Gastrocnemius medialis (tissue), 4 donors: ENCODE data around the gene USP6NL.

Experiments
- CTCF ChIP-seq, 5 experiments: fragments of 450-650 bp in 3 of 5; fragments of 200-600 bp in 2 of 5; sonication (generic) in 2 of 5; IDR thresholded peaks in 4 of 5; conservative IDR thresholded peaks in 1 of 5; 1 replicate in 4 of 5; 2 replicates in 1 of 5; pipeline ENCODE4 v1.5.1; 2016 to 2019; ENCODE audit warnings: antibody characterized with exemption in 5 of 5, mild to moderate bottlenecking in 3 of 5, moderate library complexity in 3 of 5
- POLR2A ChIP-seq, 2 donors: fragments of 450-650 bp; IDR thresholded peaks; one replicate each; pipeline ENCODE4 v1.6.1; 2017; ENCODE audit warnings: antibody characterized with exemption in 2 of 2, mild to moderate bottlenecking in 2 of 2, moderate library complexity in 2 of 2

GRCh38 chr10:11465406-11465805 is 146.0 kb downstream of the USP6NL start:
- no peak for TF ChIP-seq CTCF (IDR thresholded peaks at IDR 0.05 in 4 of 5, conservative IDR thresholded peaks at IDR 0.05 in 1 of 5)
- no peak for TF ChIP-seq POLR2A (IDR thresholded peaks at IDR 0.05)
